K562 (cell line): ENCODE data around the gene PUM2. TPM values are rescaled to one million over a fixed set of nuclear protein-coding genes. Genes with fewer than 3 reads are reported as not detected.

Source experiments
- ATAC-seq: fragments of 200-7000 bp; cut with Tn5 transposase; 3 replicates; pipeline ENCODE4 v1.9.1; 2020; ENCODE audit warnings: moderate library complexity
- BruUV-seq: library from RNA; stranded (reverse); fragments of 400-500 nt; replicated peaks from 2 replicates; lab custom pipeline; 2021; lab: Mats Ljungman, UMichigan
- CTCF ChIA-PET: fragments of 300-600 bp; formaldehyde crosslinking; extraction: SDS; loops from one replicate; lab custom pipeline; 2021; ENCODE audit warnings: low intra/inter-chr PET ratio; lab: Yijun Ruan, JAX
- POLR2A ChIA-PET: fragments of 300-600, 350-650 bp; sonication (Branson Sonifier 250); formaldehyde crosslinking; extraction: SDS; loops from one replicate; lab custom pipeline; 2021; ENCODE audit warnings: antibody characterized with exemption, inconsistent platforms; lab: Yijun Ruan, JAX
- DNase-seq, 4 experiments: peaks; one replicate each; pipeline versions ENCODE4 v3.0.0 to v3.0.0-alpha.2; 2011 to 2018; ENCODE audit warnings: low spot score in 3 of 4, mixed read lengths in 3 of 4; ENCODE audit errors: extremely low read depth in 1 of 4
- FAIRE-seq: peaks from 2 replicates; lab custom pipeline; 2011; peaks lifted over from hg19 to GRCh38; lab: Jason Lieb, UNC
- H2AFZ ChIP-seq: 2 replicates; pipeline ENCODE4 v1.6.0; 2011; ENCODE audit warnings: low read depth, low read length, control low read depth, inconsistent platforms
- H3K27ac ChIP-seq: fragments of 200-600 bp; 3 replicates; pipeline ENCODE4 v1.8.0; 2011; ENCODE audit warnings: low read depth, mild to moderate bottlenecking, control low read depth, inconsistent platforms, low read length, moderate library complexity, mixed read lengths; ENCODE audit errors: extremely low read depth
- H3K27me3 ChIP-seq, 2 experiments: fragments of 300-600 bp in 1 of 2; 2 replicates in 1 of 2; 3 replicates in 1 of 2; pipeline versions ENCODE4 v1.6.0 to v1.8.0; 2011; ENCODE audit warnings: inconsistent platforms in 2 of 2, low read length in 2 of 2, mild to moderate bottlenecking in 1 of 2, mixed read lengths in 1 of 2, moderate library complexity in 1 of 2; ENCODE audit not compliant: control insufficient read depth in 2 of 2, insufficient read depth in 2 of 2
- H3K36me3 ChIP-seq: fragments of 300-600 bp; 3 replicates; pipeline ENCODE4 v1.8.0; 2011; ENCODE audit warnings: mild to moderate bottlenecking, low read length, inconsistent platforms; ENCODE audit not compliant: control insufficient read depth, insufficient read depth
- H3K4me1 ChIP-seq, 2 experiments: fragments of 200-600 bp in 1 of 2; replicated peaks in 1 of 2; 2 replicates in 1 of 2; 3 replicates in 1 of 2; pipeline versions ENCODE4 v1.5.1 to v1.8.0; 2011; ENCODE audit warnings: inconsistent platforms in 2 of 2, low read length in 2 of 2, mild to moderate bottlenecking in 1 of 2, mixed read lengths in 1 of 2, moderate library complexity in 1 of 2; ENCODE audit not compliant: control insufficient read depth in 2 of 2, insufficient read depth in 2 of 2
- H3K4me2 ChIP-seq: 2 replicates; pipeline ENCODE4 v1.6.1; 2011; ENCODE audit warnings: low read length, control low read depth, inconsistent platforms, mixed read lengths; ENCODE audit not compliant: insufficient read depth
- H3K4me3 ChIP-seq: fragments of 200-600 bp; sonication (generic), shearing (Covaris generic); 2 replicates; pipeline ENCODE4 v1.5.1; 2016; ENCODE audit warnings: control low read depth, inconsistent platforms
- H3K79me2 ChIP-seq: fragments of 200-600 bp; 3 replicates; pipeline ENCODE4 v1.8.0; 2011; ENCODE audit warnings: low read length, inconsistent platforms; ENCODE audit not compliant: control insufficient read depth, insufficient read depth
- H3K9ac ChIP-seq, 2 experiments: 2 replicates each; pipeline versions ENCODE4 v1.6.0 to v1.6.1; 2011; ENCODE audit warnings: low read depth in 2 of 2, low read length in 2 of 2, control low read depth in 1 of 2, inconsistent platforms in 1 of 2, mild to moderate bottlenecking in 1 of 2, mixed read lengths in 1 of 2; ENCODE audit not compliant: insufficient read depth in 1 of 2
- H3K9me1 ChIP-seq: one replicate; pipeline ENCODE4 v1.6.0; 2011; ENCODE audit warnings: inconsistent platforms, mild to moderate bottlenecking, low read length, moderate library complexity; ENCODE audit not compliant: control insufficient read depth, insufficient read depth
- H3K9me3 ChIP-seq: replicated peaks from 2 replicates; pipeline ENCODE4 v1.5.1; 2011; ENCODE audit warnings: low read depth, low read length, inconsistent platforms; ENCODE audit not compliant: control insufficient read depth, insufficient read depth
- H4K20me1 ChIP-seq: replicated peaks from 2 replicates; pipeline ENCODE4 v1.6.1; 2011; ENCODE audit warnings: low read length, inconsistent platforms, mixed read lengths; ENCODE audit not compliant: control insufficient read depth, insufficient read depth
- CEBPB ChIP-seq: fragments of 450-650 bp; IDR thresholded peaks from 2 replicates; pipeline ENCODE4 v1.6.1; 2016; ENCODE audit warnings: missing genetic modification characterization, missing compliant biosample characterization
- CREB1 ChIP-seq, 2 experiments: sonication (generic) in 1 of 2; formaldehyde crosslinking in 1 of 2; IDR thresholded peaks; 2 replicates each; pipeline versions ENCODE4 v1.6.1 to v1.8.0; 2012 to 2022; ENCODE audit warnings: inconsistent platforms in 1 of 2, mild to moderate bottlenecking in 1 of 2, missing genetic modification reagents in 1 of 2, moderate library complexity in 1 of 2
- ELK3 ChIP-seq: fragments of 450-650 bp; formaldehyde crosslinking; IDR thresholded peaks from 2 replicates; pipeline ENCODE4 v1.4.0; 2020; ENCODE audit warnings: mild to moderate bottlenecking
- ETV6 ChIP-seq, 3 experiments: fragments of 150-350 bp in 1 of 3; sonication (generic) in 1 of 3; formaldehyde crosslinking in 1 of 3; IDR thresholded peaks; 2 replicates each; pipeline versions ENCODE4 v1.6.1 to v1.8.0; 2014 to 2022; ENCODE audit warnings: borderline replicate concordance in 2 of 3, low read depth in 2 of 3, antibody characterized with exemption in 1 of 3, low read length in 1 of 3, mild to moderate bottlenecking in 1 of 3, missing genetic modification reagents in 1 of 3
- MEF2D ChIP-seq: conservative IDR thresholded peaks from 2 replicates; pipeline ENCODE4 v1.6.1; 2016; ENCODE audit warnings: low read depth, missing genetic modification characterization, missing compliant biosample characterization
- MLX ChIP-seq, 2 experiments: fragments of 450-650 bp in 1 of 2; sonication (generic) in 1 of 2; formaldehyde crosslinking; conservative IDR thresholded peaks; 2 replicates each; pipeline versions ENCODE4 v1.4.0 to v1.8.1; 2020 to 2022; ENCODE audit warnings: mild to moderate bottlenecking in 1 of 2, missing genetic modification reagents in 1 of 2
- NFATC3 ChIP-seq: fragments of 450-650 bp; IDR thresholded peaks from 2 replicates; pipeline ENCODE4 v1.6.1; 2017; ENCODE audit warnings: mild to moderate bottlenecking
- PRMT5 ChIP-seq: sonication (generic); formaldehyde crosslinking; IDR thresholded peaks from 2 replicates; pipeline ENCODE4 v1.5.0; 2020; ENCODE audit warnings: missing genetic modification reagents
- RBM15 ChIP-seq: fragments of 200-400 bp; formaldehyde crosslinking; IDR thresholded peaks from 2 replicates; pipeline ENCODE4 v1.6.1; 2018; ENCODE audit warnings: mild to moderate bottlenecking, low read length, moderate library complexity; ENCODE audit not compliant: insufficient read depth
- ZNF184 ChIP-seq: sonication (generic); formaldehyde crosslinking; IDR thresholded peaks from 2 replicates; pipeline ENCODE4 v1.5.0; 2020; ENCODE audit warnings: missing genetic modification reagents
- ZNF707 ChIP-seq: fragments of 250-450 bp; sonication (Bioruptor Pico); conservative IDR thresholded peaks from 2 replicates; pipeline ENCODE4 v1.8.0; 2022; ENCODE audit warnings: inconsistent platforms, mild to moderate bottlenecking, moderate library complexity
- WGBS: fragments of 100-300 bp; shearing (Covaris generic); methylation state at CpG from one replicate; pipeline ENCODE4 v1.1.6; 2016; ENCODE audit warnings: low coverage, mixed read lengths; ENCODE audit not compliant: insufficient coverage; ENCODE audit errors: missing lambda C conversion rate; 5-methylcytosine and 5-hydroxymethylcytosine counted together
- in situ Hi-C: fragments of 300-500 bp; cut with MboI; formaldehyde crosslinking; loops from 4 replicates; pipeline ENCODE4 v1.15.0; 2018; ENCODE audit warnings: inconsistent platforms, mixed read lengths
- intact Hi-C: fragments of 100-400 bp; cut with micrococcal nuclease; formaldehyde crosslinking; loops from 2 replicates; pipeline ENCODE4 v1.14.2; 2022
- polyA plus RNA-seq, 8 experiments: library from polyadenylated mRNA; depleted of rRNA in 4 of 8; stranded (reverse) in 5 of 8; unstranded in 3 of 8; fragments of >200 nt; fragmentation: Nextera tagmentation in 2 of 8; fragmentation: Illumina TruSeq in 1 of 8; extraction: Ambion mirVana in 2 of 8; extraction: Trizol in 1 of 8; gene quantifications; 2 replicates each; pipeline versions ENCODE4 v1.2.1 to v1.2.3, GENCODE V29; 2011 to 2014; ENCODE audit warnings: inconsistent platforms in 1 of 8, missing spikeins in 1 of 8
- total RNA-seq, 7 experiments: library from RNA; depleted of rRNA in 6 of 7; stranded (reverse); fragments of >200 nt in 6 of 7; fragmentation: Illumina TruSeq in 2 of 7; extraction: Trizol in 2 of 7; gene quantifications; 2 replicates each; pipeline versions ENCODE4 v1.2.1 to v1.2.3, GENCODE V29; 2011 to 2021; ENCODE audit warnings: low replicate concordance in 1 of 7

PUM2 gene
- total and polyA plus RNA-seq, 9 of the 15 experiments (the other 6 are each of a cell fraction or from before 2014, with no cell fraction given) = 13.4 to 61.9 (median 28.3) TPM

- FAIRE-seq (no peak), ATAC-seq (peak; percentile 40), DNase-seq (no peak)
- no TSS peak for BruUV-seq
- in situ Hi-C loops = no loop called here
- Histone ChIP-seq H3K9me3 (no peaks in the 10 kb centered on the region), H3K4me1 (no peaks in the 10 kb centered on the region; a peak in 1 of 5 replicates), H3K9me1 (no peaks in the 10 kb centered on the region), H4K20me1 (no peaks in the 10 kb centered on the region), H3K79me2 (no peaks in the 10 kb centered on the region), H3K36me3 (no peaks in the 10 kb centered on the region), H3K4me3 (no peak overlapping the region), H3K9ac (0 out of 4 replicates have a peak overlapping the region, but pooled peaks of 1 of the 2 experiments have one; percentile 35), H2AFZ (no peak overlapping the region), H3K4me2 (no peak overlapping the region), H3K27ac (no peak overlapping the region), H3K27me3 (peaks cover 7 to 33% of the 10 kb centered on the region in 2 experiments; a peak in 4 of 5 replicates)
- ChIA-PET POLR2A (no interaction called here), CTCF (interaction anchor here (0.7 kb wide), 1 partner anchor 133 kb away, joined by 3 read pairs; no protein-coding TSS in a partner anchor)
- intact Hi-C loops = no loop called here
- TF ChIP-seq MLX (CRISPR knock-in tag; conservative IDR thresholded peaks at IDR 0.05) (no peak), ZNF707 (CRISPR knock-in tag) (no peak)
- WGBS = 7% methylated on average over 5 of the region's 6 CpGs
These were observed 119.0 kb downstream of the PUM2 start for GRCh38 chr2:20231598-20232026.

- CTCF ChIA-PET = interaction anchor here (0.7 kb wide), 1 partner anchor 133 kb away, joined by 3 read pairs; no protein-coding TSS in a partner anchor
- no peak overlapping the region for H3K4me2 ChIP-seq
- POLR2A ChIA-PET = interaction anchor here (0.6 kb wide), 1 partner anchor 278 kb away, joined by 3 read pairs; no protein-coding TSS in a partner anchor
- H3K9me1 ChIP-seq = no peaks in the 10 kb centered on the region
- BruUV-seq = no TSS peak
- DNase-seq = no peak
- H4K20me1 ChIP-seq = no peaks in the 10 kb centered on the region
- H3K9me3 ChIP-seq = no peaks in the 10 kb centered on the region
- no peak for FAIRE-seq
- TF ChIP-seq NFATC3 (no peak), CEBPB (tag) (no peak), CREB1 (IDR thresholded peaks at IDR 0.05) (no peak), CREB1 (CRISPR knock-in tag; IDR thresholded peaks at IDR 0.05) (no peak), ZNF184 (CRISPR knock-in tag) (no peak), ETV6 (IDR thresholded peaks at IDR 0.05; ENCODE audit: borderline replicate concordance in 1 of 2, low read depth in 2 of 2, low read length in 1 of 2) (no peak), ETV6 (CRISPR knock-in tag; IDR thresholded peaks at IDR 0.05; ENCODE audit: borderline replicate concordance) (no peak), PRMT5 (CRISPR knock-in tag) (no peak), RBM15 (no peak), ELK3 (CRISPR knock-in tag) (no peak), MEF2D (tag) (no peak)
- in situ Hi-C loops = no loop called here
- no peak overlapping the region for H3K4me3 ChIP-seq
- H3K36me3 ChIP-seq = no peaks in the 10 kb centered on the region
- no peak overlapping the region for H3K27ac ChIP-seq
- 0 out of 4 replicates have a peak overlapping the region, but pooled peaks of 1 of the 2 experiments have one; percentile 35 for H3K9ac ChIP-seq
- ATAC-seq = peak; percentile 37
- intact Hi-C loops = no loop called here
- no peaks in the 10 kb centered on the region; a peak in 1 of 5 replicates for H3K4me1 ChIP-seq
- no peaks in the 10 kb centered on the region for H3K79me2 ChIP-seq
- peaks cover 5 to 36% of the 10 kb centered on the region in 2 experiments; a peak in 3 of 5 replicates for H3K27me3 ChIP-seq
- 11% methylated on average over 6 of the region's 6 CpGs for WGBS
- H2AFZ ChIP-seq = no peak overlapping the region
These were observed 119.5 kb downstream of the PUM2 start for GRCh38 chr2:20231159-20231558.
